Measurements from ENCODE around the gene PPP1R14C.

Gene PPP1R14C

GRCh38 chr6:150138638-150139037, 4.2 kb upstream of the PPP1R14C start:
- no peak for DNase-seq (ENCODE audit: low read depth)

GRCh38 chr6:150139533-150139932, 3.3 kb upstream of the PPP1R14C start:
- no peak for DNase-seq (ENCODE audit: low read depth)

GRCh38 chr6:150140236-150140969, 2.4 kb upstream of the PPP1R14C start:
- DNase-seq (ENCODE audit: low read depth), result no peak

GRCh38 chr6:150142097-150142669, 661 bp upstream of the PPP1R14C start:
- peak; percentile 44 for DNase-seq (ENCODE audit: low read depth)

- no peak for DNase-seq (ENCODE audit: low read depth)
Measured at GRCh38 chr6:150143516-150144293, 861 bp downstream of the PPP1R14C start.

GRCh38 chr6:150144294-150144868, 1.5 kb downstream of the PPP1R14C start:
- DNase-seq (ENCODE audit: low read depth), result no peak

- DNase-seq (ENCODE audit: low read depth), result no peak
Measured at GRCh38 chr6:150145427-150145826, 2.6 kb downstream of the PPP1R14C start.

- no peak for DNase-seq (ENCODE audit: low read depth)
Measured at GRCh38 chr6:150145830-150146229, 3.0 kb downstream of the PPP1R14C start.

GRCh38 chr6:150146436-150146835, 3.6 kb downstream of the PPP1R14C start:
- DNase-seq (ENCODE audit: low read depth), result no peak

GRCh38 chr6:150149146-150149545, 6.3 kb downstream of the PPP1R14C start:
- DNase-seq (ENCODE audit: low read depth), result no peak

- DNase-seq (ENCODE audit: low read depth), result no peak
Measured at GRCh38 chr6:150150458-150150820, 7.6 kb downstream of the PPP1R14C start.

- DNase-seq (ENCODE audit: low read depth), result no peak
Measured at GRCh38 chr6:150150821-150151646, 8.2 kb downstream of the PPP1R14C start.

GRCh38 chr6:150152891-150153876, 10.3 kb downstream of the PPP1R14C start:
- DNase-seq (ENCODE audit: low read depth), result no peak

GRCh38 chr6:150153905-150154492, 11.2 kb downstream of the PPP1R14C start:
- no peak for DNase-seq (ENCODE audit: low read depth)

GRCh38 chr6:150156460-150156859, 13.6 kb downstream of the PPP1R14C start:
- DNase-seq (ENCODE audit: low read depth), result no peak

- DNase-seq (ENCODE audit: low read depth), result no peak
Measured at GRCh38 chr6:150157081-150157480, 14.2 kb downstream of the PPP1R14C start.

GRCh38 chr6:150159757-150160156, 16.9 kb downstream of the PPP1R14C start:
- no peak for DNase-seq (ENCODE audit: low read depth)

- DNase-seq (ENCODE audit: low read depth), result no peak
Measured at GRCh38 chr6:150163970-150164369, 21.1 kb downstream of the PPP1R14C start.

GRCh38 chr6:150165020-150165702, 22.3 kb downstream of the PPP1R14C start:
- DNase-seq (ENCODE audit: low read depth), result no peak

GRCh38 chr6:150167479-150167873, 24.6 kb downstream of the PPP1R14C start:
- DNase-seq (ENCODE audit: low read depth), result no peak

Data from GM04503 (cell line).